Fibroblast of mammary gland (primary cell): Measurements from ENCODE around the gene RGS19.

Source experiments
- DNase-seq: peaks from one replicate; pipeline ENCODE4 v3.0.0-alpha.2; 2010; ENCODE audit warnings: low read depth
- H3K4me3 ChIP-seq: 2 replicates; pipeline ENCODE4 v1.5.1; 2011; ENCODE audit warnings: low read depth, mild to moderate bottlenecking, low read length, moderate library complexity; ENCODE audit not compliant: control insufficient read depth
- CTCF ChIP-seq: conservative IDR thresholded peaks from 2 replicates; pipeline ENCODE4 v1.5.1; 2011; ENCODE audit warnings: low read depth, low read length, inconsistent platforms; ENCODE audit not compliant: control insufficient read depth, insufficient read depth

RGS19 gene

GRCh38 chr20:64069614-64070243 lies 9.6 kb downstream of the RGS19 start:
- H3K4me3 ChIP-seq: no peak overlapping the region
- TF ChIP-seq CTCF: peak; percentile 55
- DNase-seq: no peak

GRCh38 chr20:64069209-64069613 lies 10.1 kb downstream of the RGS19 start:
- no peak for TF ChIP-seq CTCF
- no peak for DNase-seq
- H3K4me3 ChIP-seq: no peak overlapping the region

- no peak for DNase-seq
- H3K4me3 ChIP-seq: no peak overlapping the region
- TF ChIP-seq CTCF: no peak
Observed at GRCh38 chr20:64068386-64069208, 10.7 kb downstream of the RGS19 start.

- no peak for DNase-seq
- TF ChIP-seq CTCF: no peak
- H3K4me3 ChIP-seq: no peak overlapping the region
Observed at GRCh38 chr20:64067733-64068307, 11.5 kb downstream of the RGS19 start.

- DNase-seq: no peak
- TF ChIP-seq CTCF: no peak
Observed at GRCh38 chr20:64067005-64067632, 12.2 kb downstream of the RGS19 start.

GRCh38 chr20:64065974-64066343 lies 13.4 kb downstream of the RGS19 start:
- no peak for TF ChIP-seq CTCF
- H3K4me3 ChIP-seq: no peak overlapping the region
- peak; percentile 83 for DNase-seq

More at GRCh38 chr20:64067005-64067632, 12.2 kb downstream of the RGS19 start:
- no peak overlapping the region for H3K4me3 ChIP-seq
